ENCODE data around the gene MRO. TPM values are rescaled to one million over a fixed set of nuclear protein-coding genes. Genes with fewer than 3 reads are reported as not detected.

Gene MRO
- total and polyA plus RNA-seq, 2 of the 8 experiments (the other 6 are each of a cell fraction or from before 2014, with no cell fraction given), result 0.65 to 1.0 TPM

- no peaks in the 10 kb centered on the region for H3K4me1 ChIP-seq (replicated peaks in 1 of 4; ENCODE audit: control insufficient read depth in 3 of 4, insufficient read depth in 4 of 4, low read length in 3 of 4)
- H3K18ac ChIP-seq (ENCODE audit: extremely low read depth, low read length), result no peak overlapping the region
- no peak overlapping the region for H2AK5ac ChIP-seq (ENCODE audit: low read depth, low read length)
- no peak overlapping the region for H3K23ac ChIP-seq (ENCODE audit: insufficient read length)
- H3K4me2 ChIP-seq (ENCODE audit: insufficient read depth in 1 of 2, low read depth in 2 of 2, low read length in 2 of 2), result no peak overlapping the region
- H4K5ac ChIP-seq (ENCODE audit: insufficient read length, low read depth, low read length), result no peak overlapping the region
- H2BK5ac ChIP-seq (ENCODE audit: low read depth, low read length), result no peak overlapping the region
- no peak for DNase-seq (ENCODE audit: low read depth in 1 of 2, low spot score in 2 of 2)
- H3K36me3 ChIP-seq (ENCODE audit: control insufficient read depth in 2 of 4, insufficient read depth in 4 of 4, low read length in 3 of 4), result no peaks in the 10 kb centered on the region
- POLR2A ChIA-PET (ENCODE audit: partially characterized antibody), result no interaction called here
- H4K20me1 ChIP-seq (replicated peaks in 1 of 2; ENCODE audit: control insufficient read depth in 1 of 2, insufficient read depth in 2 of 2, low read length in 2 of 2), result no peaks in the 10 kb centered on the region
- H2BK20ac ChIP-seq (ENCODE audit: low read length), result no peak overlapping the region
- no peak overlapping the region for H3K14ac ChIP-seq (ENCODE audit: insufficient read length)
- no peak overlapping the region for H2BK120ac ChIP-seq (replicated peaks; ENCODE audit: low read depth, low read length)
- CTCF ChIA-PET (ENCODE audit: partially characterized antibody), result interaction anchor here (1.1 kb wide), 1 partner anchor 20 kb away, joined by 4 read pairs; the partner anchor contains the start of gene MRO
- 97% methylated on average over 3 of the region's 3 CpGs; no CpG with 5 or more reads in 1 of the 2 experiments for WGBS, 2 experiments (ENCODE audit: extremely low coverage in 1 of 2, insufficient coverage in 1 of 2, insufficient read length in 1 of 2, insufficient replicate concordance in 2 of 2, low coverage in 1 of 2, low lambda C conversion rate in 2 of 2, missing lambda C conversion rate in 1 of 2)
- no peak overlapping the region for H3K4ac ChIP-seq (replicated peaks; ENCODE audit: insufficient read length, low read depth, low read length)
- no peak overlapping the region for H2BK15ac ChIP-seq (ENCODE audit: low read length)
- no peak overlapping the region for H4K8ac ChIP-seq (ENCODE audit: extremely low read depth, insufficient read depth, low read length)
- no peak overlapping the region for H4K91ac ChIP-seq (replicated peaks; ENCODE audit: insufficient read length, low read length)
- peak overlapping the region; percentile 19; the same call in 1 of the 2 replicates for H2AFZ ChIP-seq (ENCODE audit: low read length)
- H3K79me2 ChIP-seq (ENCODE audit: control insufficient read depth in 1 of 2, insufficient read depth in 2 of 2, low read length in 2 of 2), result no peaks in the 10 kb centered on the region
- no peak for FAIRE-seq
- H3K9ac ChIP-seq (replicated peaks in 1 of 4; ENCODE audit: extremely low read depth in 1 of 4, low read depth in 3 of 4, low read length in 3 of 4), result no peak overlapping the region
- H2BK12ac ChIP-seq (ENCODE audit: low read depth, low read length), result no peak overlapping the region
- H3K79me1 ChIP-seq (ENCODE audit: low read depth, low read length), result no peaks in the 10 kb centered on the region
- H3K23me2 ChIP-seq (ENCODE audit: low read depth, low read length), result no peaks in the 10 kb centered on the region
- H3K9me3 ChIP-seq (ENCODE audit: insufficient read depth in 2 of 2, low read depth in 1 of 2, low read length in 1 of 2), result no peaks in the 10 kb centered on the region
- TF ChIP-seq KDM1A (IDR thresholded peaks at IDR 0.05; ENCODE audit: borderline replicate concordance, low read length) (no peak), SP1 (IDR thresholded peaks at IDR 0.05; ENCODE audit: low read depth, low read length) (no peak), TEAD4 (IDR thresholded peaks at IDR 0.05; ENCODE audit: low read depth, low read length) (no peak), HDAC6 (IDR thresholded peaks at IDR 0.05; ENCODE audit: low read depth, low read length) (no peak), JUN (IDR thresholded peaks at IDR 0.05; ENCODE audit: low read depth, low read length) (no peak), ASH2L (IDR thresholded peaks at IDR 0.05; ENCODE audit: low read length) (no peak)
- no peak overlapping the region for H3K27ac ChIP-seq (ENCODE audit: low read depth, low read length)
- no peak overlapping the region for H3K4me3 ChIP-seq (ENCODE audit: extremely low read depth in 1 of 4, insufficient read depth in 2 of 4, low read depth in 3 of 4, low read length in 4 of 4)
- no peak overlapping the region for H3K56ac ChIP-seq (replicated peaks; ENCODE audit: insufficient read length, low read depth, low read length)
- no peaks in the 10 kb centered on the region for H3K27me3 ChIP-seq (replicated peaks in 1 of 4; ENCODE audit: control insufficient read depth in 3 of 4, extremely low read depth in 1 of 4, insufficient read depth in 3 of 4, low read length in 3 of 4)
Measured at GRCh38 chr18:50839996-50840395, 20.2 kb upstream of the MRO start.
